Thyroid gland (tissue), 4 donors: ENCODE results near the gene FGF19. TPM values are rescaled to one million over a fixed set of nuclear protein-coding genes. Genes with fewer than 3 reads are reported as not detected.

ENCODE experiments used
- DNase-seq, 2 donors: peaks; one replicate each; pipeline ENCODE4 v3.0.0-alpha.2; 2019
- H3K27ac ChIP-seq, 3 donors: fragments of 200-600 bp; sonication (generic); 1 replicate in 2 of 3; 2 replicates in 1 of 3; pipeline ENCODE4 v1.5.1; 2016 to 2019; ENCODE audit warnings: mild to moderate bottlenecking in 1 of 3, moderate library complexity in 1 of 3
- H3K27me3 ChIP-seq: fragments of 200-600 bp; sonication (generic); one replicate; pipeline ENCODE4 v1.5.1; 2019
- H3K36me3 ChIP-seq, 2 donors: fragments of 200-600 bp; sonication (generic); one replicate each; pipeline ENCODE4 v1.5.1; 2016 to 2019
- H3K4me1 ChIP-seq, 2 donors: fragments of 200-600 bp; sonication (generic); one replicate each; pipeline ENCODE4 v1.5.1; 2017 to 2019
- H3K4me3 ChIP-seq, 3 donors: fragments of 200-600 bp; sonication (generic); replicated peaks in 1 of 3; 1 replicate in 2 of 3; 2 replicates in 1 of 3; pipeline ENCODE4 v1.5.1; 2016; ENCODE audit warnings: mild to moderate bottlenecking in 1 of 3
- H3K9me3 ChIP-seq: fragments of 200-600 bp; sonication (generic); one replicate; pipeline ENCODE4 v1.5.1; 2017
- CTCF ChIP-seq, 6 experiments: fragments of 200-600 bp in 3 of 6; fragments of 450-650 bp in 3 of 6; sonication (generic) in 3 of 6; IDR thresholded peaks; one replicate each; pipeline ENCODE4 v1.5.1; 2016 to 2019; ENCODE audit warnings: antibody characterized with exemption in 6 of 6, mild to moderate bottlenecking in 2 of 6, inconsistent platforms in 1 of 6, moderate library complexity in 1 of 6
- POLR2A ChIP-seq, 2 donors: fragments of 450-650 bp; IDR thresholded peaks; one replicate each; pipeline ENCODE4 v1.6.1; 2017; ENCODE audit warnings: antibody characterized with exemption in 2 of 2, mild to moderate bottlenecking in 2 of 2, moderate library complexity in 1 of 2
- WGBS, 2 donors: methylation state at CpG; one replicate each; pipeline ENCODE4 v1.1.5; 2017; 5-methylcytosine and 5-hydroxymethylcytosine counted together
- intact Hi-C: fragments of 100-400 bp; cut with DNase I; formaldehyde crosslinking; loops from one replicate; pipeline ENCODE4 v1.15.1; 2023
- total RNA-seq, 4 donors: library from RNA; depleted of rRNA; stranded (reverse); fragments of >200 nt; gene quantifications; one replicate each; pipeline ENCODE4 v1.2.3, GENCODE V29; 2016

The FGF19 gene
- total RNA-seq, 4 donors from 2014 or later = not detected

GRCh38 chr11:69748637-69749036 is 44.8 kb upstream of the FGF19 start:
- no peaks in the 10 kb centered on the region for H3K27me3 ChIP-seq
- H3K9me3 ChIP-seq = no peaks in the 10 kb centered on the region
- H3K4me1 ChIP-seq = no peaks in the 10 kb centered on the region
- DNase-seq = no peak
- 67 to 88% methylated on average over 1 to 11 of the region's 11 CpGs for WGBS, 2 donors
- TF ChIP-seq CTCF (IDR thresholded peaks at IDR 0.05) = no peak
- no peak for TF ChIP-seq POLR2A (IDR thresholded peaks at IDR 0.05)
- H3K36me3 ChIP-seq = no peaks in the 10 kb centered on the region
- H3K4me3 ChIP-seq = no peak overlapping the region
- no peak overlapping the region for H3K27ac ChIP-seq
- intact Hi-C loops = no loop called here

GRCh38 chr11:69746752-69747742 is 43.2 kb upstream of the FGF19 start:
- H3K9me3 ChIP-seq = no peaks in the 10 kb centered on the region
- 74 to 76% methylated on average over 18 to 29 of the region's 29 CpGs for WGBS, 2 donors
- DNase-seq = no peak
- intact Hi-C loops = no loop called here
- no peak overlapping the region for H3K27ac ChIP-seq
- no peaks in the 10 kb centered on the region for H3K4me1 ChIP-seq
- H3K36me3 ChIP-seq = no peaks in the 10 kb centered on the region
- no peak for TF ChIP-seq CTCF (IDR thresholded peaks at IDR 0.05)
- no peak for TF ChIP-seq POLR2A (IDR thresholded peaks at IDR 0.05)
- no peak overlapping the region for H3K4me3 ChIP-seq
- H3K27me3 ChIP-seq = no peaks in the 10 kb centered on the region

GRCh38 chr11:69746140-69746539 is 42.3 kb upstream of the FGF19 start:
- no peaks in the 10 kb centered on the region for H3K4me1 ChIP-seq
- no peaks in the 10 kb centered on the region for H3K27me3 ChIP-seq
- H3K9me3 ChIP-seq = no peaks in the 10 kb centered on the region
- WGBS, 2 donors = 73 to 85% methylated on average over 6 to 7 of the region's 8 CpGs
- no peaks in the 10 kb centered on the region for H3K36me3 ChIP-seq
- H3K4me3 ChIP-seq = no peak overlapping the region
- intact Hi-C loops = no loop called here
- DNase-seq = no peak
- TF ChIP-seq POLR2A (IDR thresholded peaks at IDR 0.05) = no peak
- H3K27ac ChIP-seq = no peak overlapping the region

- 86 to 92% methylated on average over 6 to 10 of the region's 10 CpGs for WGBS, 2 donors
- Histone ChIP-seq H3K4me3 (no peak overlapping the region), H3K4me1 (no peaks in the 10 kb centered on the region), H3K27ac (no peak overlapping the region), H3K36me3 (no peaks in the 10 kb centered on the region), H3K27me3 (no peaks in the 10 kb centered on the region), H3K9me3 (no peaks in the 10 kb centered on the region)
- intact Hi-C loops = no loop called here
- no peak for DNase-seq
- TF ChIP-seq CTCF (IDR thresholded peaks at IDR 0.05) = no peak
- TF ChIP-seq POLR2A (IDR thresholded peaks at IDR 0.05) = no peak
Measured at GRCh38 chr11:69745201-69745600, 41.4 kb upstream of the FGF19 start.

GRCh38 chr11:69744435-69744834 is 40.6 kb upstream of the FGF19 start:
- no peaks in the 10 kb centered on the region for H3K9me3 ChIP-seq

More at GRCh38 chr11:69744435-69744834, 40.6 kb upstream of the FGF19 start:
- WGBS, 2 donors = 54 to 55% methylated on average over 7 of the region's 7 CpGs
- no peak for DNase-seq
- H3K36me3 ChIP-seq = no peaks in the 10 kb centered on the region
- no peak for TF ChIP-seq POLR2A (IDR thresholded peaks at IDR 0.05)
- TF ChIP-seq CTCF (IDR thresholded peaks at IDR 0.05) = no peak
- intact Hi-C loops = no loop called here
- no peaks in the 10 kb centered on the region for H3K27me3 ChIP-seq
- no peaks in the 10 kb centered on the region for H3K4me1 ChIP-seq
- H3K27ac ChIP-seq = no peak overlapping the region
- no peak overlapping the region for H3K4me3 ChIP-seq
